Measurements from ENCODE around the gene DIP2B. TPM values are rescaled to one million over a fixed set of nuclear protein-coding genes. Genes with fewer than 3 reads are reported as not detected.

The DIP2B gene
- total and polyA plus RNA-seq, 9 donors, result 7.2 to 33.3 (median 19.2) TPM

GRCh38 chr12:50505675-50506530 is 1.1 kb downstream of the DIP2B start:
- TF ChIP-seq CTCF (IDR thresholded peaks at IDR 0.05) (peak in 1 of 3 donors; percentile 4), POLR2A (IDR thresholded peaks at IDR 0.05) (no peak)
- Histone ChIP-seq H3K4me1 (ENCODE audit: insufficient read depth) (peaks cover 4% of the 10 kb centered on the region), H3K27me3 (no peaks in the 10 kb centered on the region), H3K27ac (peak overlapping the region; percentile 86 to 91), H3K9me3 (no peaks in the 10 kb centered on the region), H3K36me3 (no peaks in the 10 kb centered on the region), H3K4me3 (peak overlapping the region; percentile 55)
- intact Hi-C loops (cut with DNase I), result loop anchor here in 3 of 4 donors (2.0 to 5.0 kb wide), 2 partner anchors 131 kb away; no protein-coding TSS in a partner anchor
- DNase-seq, result no peak
- 1% methylated on average over 11 of the region's 11 CpGs for WGBS, 3 donors

- peak overlapping the region; percentile 55 for H3K4me3 ChIP-seq
- no peaks in the 10 kb centered on the region for H3K27me3 ChIP-seq
- peak overlapping the region in 1 of 2 donors; percentile 86 for H3K27ac ChIP-seq
- H3K9me3 ChIP-seq, result no peaks in the 10 kb centered on the region
- DNase-seq, result no peak
- TF ChIP-seq EP300 (IDR thresholded peaks at IDR 0.05), result no peak
- TF ChIP-seq CTCF (IDR thresholded peaks at IDR 0.05), result no peak
- TF ChIP-seq POLR2A (IDR thresholded peaks at IDR 0.05), result no peak
- intact Hi-C loops (cut with DNase I), result loop anchor here in 2 of 4 donors (5.0 kb wide), 1 partner anchor 130 kb away; no protein-coding TSS in a partner anchor
- H3K4me1 ChIP-seq (ENCODE audit: insufficient read depth), result peaks cover 4% of the 10 kb centered on the region
- no peaks in the 10 kb centered on the region for H3K36me3 ChIP-seq
- WGBS, 3 donors, result 3 to 14% (median 10%) methylated on average over 2 of the region's 2 CpGs
These were observed 2.1 kb downstream of the DIP2B start for GRCh38 chr12:50506753-50507473.

GRCh38 chr12:50507474-50507838 is 2.7 kb downstream of the DIP2B start:
- H3K4me3 ChIP-seq, result no peak overlapping the region
- H3K4me1 ChIP-seq (ENCODE audit: insufficient read depth), result peaks cover 4% of the 10 kb centered on the region
- H3K27me3 ChIP-seq, result no peaks in the 10 kb centered on the region
- intact Hi-C loops (cut with DNase I), result loop anchor here in 2 of 4 donors (5.0 kb wide), 1 partner anchor 130 kb away; no protein-coding TSS in a partner anchor
- WGBS, 3 donors, result 51 to 70% (median 65%) methylated on average over 11 of the region's 11 CpGs
- H3K36me3 ChIP-seq, result no peaks in the 10 kb centered on the region
- H3K9me3 ChIP-seq, result no peaks in the 10 kb centered on the region
- TF ChIP-seq POLR2A (IDR thresholded peaks at IDR 0.05) (no peak), EP300 (IDR thresholded peaks at IDR 0.05) (no peak), CTCF (IDR thresholded peaks at IDR 0.05) (no peak)
- no peak for DNase-seq
- no peak overlapping the region for H3K27ac ChIP-seq

GRCh38 chr12:50507930-50508329 is 3.1 kb downstream of the DIP2B start:
- Histone ChIP-seq H3K4me3 (no peak overlapping the region), H3K27me3 (no peaks in the 10 kb centered on the region), H3K36me3 (no peaks in the 10 kb centered on the region), H3K9me3 (no peaks in the 10 kb centered on the region), H3K27ac (no peak overlapping the region), H3K4me1 (ENCODE audit: insufficient read depth) (peaks cover 4% of the 10 kb centered on the region)
- no peak for DNase-seq
- intact Hi-C loops (cut with DNase I), result loop anchor here in 2 of 4 donors (5.0 kb wide), 1 partner anchor 129 kb away; no protein-coding TSS in a partner anchor
- TF ChIP-seq CTCF (IDR thresholded peaks at IDR 0.05) (no peak), EP300 (IDR thresholded peaks at IDR 0.05) (no peak), POLR2A (IDR thresholded peaks at IDR 0.05) (no peak)
- WGBS, 3 donors, result 60 to 73% (median 70%) methylated on average over 2 of the region's 2 CpGs

Measured in ovary (tissue), 9 donors.